ELR (cell line): ENCODE data around the gene ZDHHC11.
"Not testable (repeated sequence)": the region's sequence is repeated elsewhere in the genome, so short reads cannot be mapped to it uniquely, and the experiment has no call there.

Source experiments
- DNase-seq: peaks from one replicate; pipeline ENCODE4 v3.0.0-alpha.2; 2015; ENCODE audit warnings: low read depth

ZDHHC11 gene

DNA sequence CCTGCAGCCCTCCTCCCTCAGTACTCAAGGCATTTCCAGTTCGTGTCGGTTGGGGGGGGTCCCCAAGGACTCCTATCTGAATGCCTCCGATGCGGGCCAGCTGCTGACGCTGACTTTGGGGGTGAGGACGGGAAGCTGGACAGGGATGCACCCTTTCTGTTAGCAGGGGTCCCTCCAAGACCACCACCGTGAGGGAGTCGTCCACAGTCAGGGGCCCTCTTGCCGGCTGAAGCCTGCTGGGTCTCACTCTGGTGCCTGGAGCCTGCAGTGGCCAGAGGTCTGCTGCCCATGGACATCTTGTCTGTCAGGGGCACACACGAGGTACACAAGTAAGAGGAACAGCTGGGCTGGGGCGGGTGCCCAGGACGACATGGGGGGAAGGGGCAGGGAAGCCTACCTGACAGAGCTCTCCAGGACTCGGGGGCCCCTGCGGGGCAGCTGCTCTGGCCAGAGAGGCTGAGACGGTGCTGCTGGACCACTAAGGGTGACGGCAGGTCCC is 9.1 kb upstream of the ZDHHC11 start:
- no peak for DNase-seq

- no peak for DNase-seq
Observed at GRCh38 chr5:859391-859790, 8.6 kb upstream of the ZDHHC11 start.

DNA sequence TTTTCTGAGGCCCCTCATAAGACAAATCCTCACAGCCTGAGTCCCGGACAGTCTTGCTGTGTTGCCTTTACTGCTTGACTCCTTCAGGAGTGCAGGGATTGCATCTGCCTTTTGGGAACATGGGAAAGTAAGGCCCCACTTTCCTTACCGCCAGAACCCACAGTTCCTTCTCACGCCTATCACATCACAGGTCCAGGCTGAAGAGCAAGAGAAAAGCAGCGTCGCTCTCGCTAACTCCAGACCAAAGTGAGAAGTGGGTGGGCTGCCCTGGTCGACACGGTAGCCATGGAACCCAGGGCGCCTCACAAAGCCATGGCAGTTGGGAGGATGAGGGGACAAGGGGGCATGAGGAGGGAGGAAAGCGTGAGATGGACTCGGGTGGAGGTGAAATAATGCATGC is 7.9 kb upstream of the ZDHHC11 start:
- no peak for DNase-seq

DNA sequence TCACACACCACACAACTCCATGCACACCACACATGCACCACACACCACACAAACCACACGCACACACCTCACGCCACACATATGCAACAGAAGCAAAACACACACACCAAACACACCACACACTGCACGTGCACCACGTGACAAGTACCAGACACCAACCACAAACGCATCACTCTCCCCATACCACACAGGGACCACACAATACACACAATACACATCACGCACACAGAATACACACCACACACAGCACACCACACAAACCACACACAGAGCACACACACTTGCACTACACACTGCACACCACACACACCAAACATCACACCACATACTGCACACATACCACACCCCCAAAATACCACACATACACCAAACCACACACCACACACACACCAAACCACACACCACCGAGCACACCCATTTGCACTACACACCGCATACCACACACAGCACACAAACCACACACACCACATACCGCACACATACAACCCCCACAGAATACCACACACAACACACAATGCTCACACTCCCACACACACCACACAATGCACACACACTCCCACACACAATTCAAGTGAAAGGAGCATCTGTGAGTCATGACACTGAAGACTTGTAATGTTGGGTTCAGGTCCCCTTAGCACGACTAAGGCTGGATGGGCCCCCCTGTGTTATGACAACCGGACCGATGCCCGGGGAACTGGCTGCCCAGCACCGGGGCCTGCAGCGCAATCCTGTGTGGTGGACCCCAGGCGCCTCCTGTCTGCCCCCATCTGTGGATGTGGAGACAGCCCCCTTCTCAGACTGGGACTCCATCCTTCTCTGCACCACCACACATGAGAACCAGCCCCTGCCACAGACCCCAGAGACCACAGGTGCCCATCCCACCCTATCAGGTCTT is 6.0 kb upstream of the ZDHHC11 start:
- no peak for DNase-seq

DNA sequence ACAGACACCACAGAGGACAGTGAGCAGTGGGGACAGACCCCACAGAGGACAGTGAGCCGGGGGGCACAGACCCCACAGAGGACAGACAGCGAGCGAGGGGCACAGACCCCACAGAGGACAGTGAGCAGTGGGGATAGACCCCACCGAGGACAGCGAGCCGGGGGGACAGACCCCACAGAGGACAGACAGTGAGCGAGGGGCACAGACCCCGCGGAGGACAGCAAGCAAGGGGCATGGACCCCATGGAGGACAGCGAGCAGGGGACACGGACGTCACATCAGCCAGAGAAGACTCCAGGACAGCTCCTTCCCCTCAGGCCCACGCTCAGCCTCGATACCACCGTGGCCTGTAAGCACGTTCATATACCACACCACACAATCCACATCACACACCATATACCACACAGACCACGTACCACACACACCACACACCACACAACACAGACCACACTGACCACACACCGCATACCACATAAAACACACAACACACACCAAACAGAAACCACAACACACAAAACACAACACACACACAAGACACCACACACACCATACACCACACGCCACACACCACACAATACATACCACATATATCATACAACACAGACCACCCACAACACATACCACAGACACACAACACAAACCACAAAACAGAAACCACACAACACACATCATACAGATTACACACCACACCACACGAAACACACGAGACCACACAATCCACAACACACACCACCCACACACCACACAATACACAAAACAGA is 5.2 kb upstream of the ZDHHC11 start:
- DNase-seq, result peak; percentile 20

DNA sequence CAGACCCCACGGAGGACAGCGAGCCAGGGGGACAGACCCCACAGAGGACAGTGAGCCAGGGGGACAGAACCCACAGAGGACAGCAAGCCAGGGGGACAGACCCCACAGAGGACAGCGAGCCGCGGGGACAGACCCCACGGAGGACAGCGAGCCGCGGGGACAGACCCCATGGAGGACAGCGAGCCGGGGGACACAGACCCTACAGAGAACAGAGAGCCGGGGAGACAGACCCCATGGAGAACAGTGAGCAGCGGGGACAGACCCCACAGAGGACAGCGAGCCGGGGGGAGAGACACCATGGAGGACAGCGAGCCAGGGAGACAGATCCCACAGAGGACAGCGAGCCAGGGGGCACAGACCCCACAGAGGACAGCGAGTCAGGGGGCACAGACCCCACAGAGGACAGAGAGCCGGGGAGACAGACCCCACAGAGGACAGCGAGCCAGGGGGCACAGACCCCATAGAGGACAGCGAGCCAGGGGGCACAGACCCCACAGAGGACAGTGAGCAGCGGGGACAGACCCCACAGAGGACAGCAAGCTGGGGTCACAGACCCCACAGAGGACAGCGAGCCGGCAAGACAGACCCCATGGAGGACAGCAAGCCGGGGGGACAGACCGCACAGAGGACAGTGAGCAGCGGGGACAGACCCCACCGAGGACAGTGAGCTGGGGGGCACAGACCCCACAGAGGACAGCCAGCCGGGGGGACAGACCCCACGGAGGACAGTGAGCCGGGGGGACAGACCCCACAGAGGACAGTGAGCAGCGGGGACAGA is 4.4 kb upstream of the ZDHHC11 start:
- DNase-seq, result no peak

DNA sequence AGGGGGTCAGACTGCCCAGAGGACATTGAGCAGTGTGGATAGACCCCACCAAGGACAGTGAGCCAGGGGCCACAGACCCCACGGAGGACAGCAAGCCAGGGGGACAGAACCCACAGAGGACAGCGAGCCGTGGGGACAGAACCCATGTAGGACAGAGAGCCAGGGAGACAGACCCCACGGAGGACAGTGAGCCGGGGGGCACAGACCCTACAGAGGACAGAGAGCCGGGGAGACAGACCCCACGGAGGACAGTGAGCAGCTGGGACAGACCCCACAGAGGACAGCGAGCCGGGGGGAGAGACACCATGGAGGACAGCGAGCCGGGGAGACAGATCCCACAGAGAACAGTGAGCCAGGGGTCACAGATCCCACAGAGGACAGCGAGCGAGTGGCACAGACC is 3.4 kb upstream of the ZDHHC11 start:
- no peak for DNase-seq

DNA sequence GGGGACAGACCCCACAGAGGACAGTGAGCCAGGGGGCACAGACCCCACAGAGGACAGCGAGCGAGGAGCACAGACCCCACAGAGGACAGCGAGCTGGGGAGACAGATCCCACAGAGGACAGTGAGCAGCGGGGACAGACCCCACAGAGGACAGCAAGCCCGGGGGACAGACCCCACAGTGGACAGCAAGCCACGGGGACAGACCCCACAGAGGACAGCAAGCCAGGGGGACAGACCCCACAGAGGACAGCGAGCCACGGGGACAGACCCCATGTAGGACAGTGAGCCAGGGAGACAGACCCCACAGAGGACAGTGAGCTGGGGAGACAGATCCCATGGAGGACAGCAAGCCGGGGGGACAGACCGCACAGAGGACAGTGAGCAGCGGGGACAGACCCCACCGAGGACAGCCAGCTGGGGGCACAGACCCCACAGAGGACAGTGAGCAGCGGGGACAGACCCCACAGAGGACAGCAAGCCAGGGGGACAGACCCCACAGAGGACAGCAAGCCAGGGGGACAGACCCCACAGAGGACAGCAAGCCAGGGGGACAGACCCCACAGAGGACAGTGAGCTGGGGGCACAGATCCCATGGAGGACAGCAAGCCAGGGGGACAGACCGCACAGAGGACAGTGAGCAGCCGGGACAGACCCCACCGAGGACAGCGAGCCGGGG is 2.8 kb upstream of the ZDHHC11 start:
- DNase-seq, result not testable (repeated sequence)

DNA sequence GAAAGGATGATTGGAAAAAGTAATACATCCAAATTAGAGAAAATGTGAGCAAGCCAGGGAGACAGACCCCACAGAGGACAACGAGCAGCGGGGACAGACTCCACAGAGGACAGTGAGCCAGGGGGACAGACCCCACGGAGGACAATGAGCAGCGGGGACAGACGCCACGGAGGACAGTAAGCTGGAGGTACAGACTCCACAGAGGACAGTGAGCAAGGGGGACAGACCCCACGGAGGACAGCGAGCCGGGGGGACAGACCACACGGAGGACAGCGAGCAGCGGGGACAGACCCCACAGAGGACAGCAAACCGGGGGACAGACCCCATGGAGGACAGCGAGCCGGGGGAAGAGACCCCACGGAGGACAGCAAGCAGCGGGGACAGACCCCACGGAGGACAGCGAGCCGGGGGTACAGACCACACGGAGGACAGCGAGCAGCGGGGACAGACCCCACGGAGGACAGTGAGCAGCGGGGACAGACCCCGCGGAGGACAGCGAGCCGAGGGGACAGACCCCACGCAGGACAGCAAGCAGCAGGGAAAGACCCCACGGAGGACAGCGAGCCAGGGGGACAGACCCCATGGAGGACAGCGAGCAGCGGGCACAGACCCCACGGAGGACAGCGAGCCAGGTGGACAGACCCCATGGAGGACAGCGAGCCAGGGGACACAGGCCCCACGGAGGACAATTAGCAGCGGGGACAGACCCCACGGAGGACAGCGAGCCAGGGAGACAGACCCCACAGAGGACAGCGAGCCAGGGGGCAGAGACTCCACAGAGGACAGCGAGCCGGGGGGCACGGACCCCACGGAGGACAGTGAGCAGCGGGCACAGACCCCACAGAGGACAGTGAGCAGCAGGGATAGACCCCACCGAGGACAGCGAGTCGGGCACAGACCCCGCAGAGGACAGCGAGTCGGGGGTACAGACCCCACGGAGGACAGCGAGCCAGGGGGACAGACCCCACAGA is 1.9 kb upstream of the ZDHHC11 start:
- no peak for DNase-seq

GRCh38 chr5:852018-852417 is 1.2 kb upstream of the ZDHHC11 start:
- no peak for DNase-seq

- no peak for DNase-seq
Observed at GRCh38 chr5:851553-851952, 767 bp upstream of the ZDHHC11 start.

- DNase-seq, result no peak
Observed at GRCh38 chr5:851076-851475, 290 bp upstream of the ZDHHC11 start.

DNA sequence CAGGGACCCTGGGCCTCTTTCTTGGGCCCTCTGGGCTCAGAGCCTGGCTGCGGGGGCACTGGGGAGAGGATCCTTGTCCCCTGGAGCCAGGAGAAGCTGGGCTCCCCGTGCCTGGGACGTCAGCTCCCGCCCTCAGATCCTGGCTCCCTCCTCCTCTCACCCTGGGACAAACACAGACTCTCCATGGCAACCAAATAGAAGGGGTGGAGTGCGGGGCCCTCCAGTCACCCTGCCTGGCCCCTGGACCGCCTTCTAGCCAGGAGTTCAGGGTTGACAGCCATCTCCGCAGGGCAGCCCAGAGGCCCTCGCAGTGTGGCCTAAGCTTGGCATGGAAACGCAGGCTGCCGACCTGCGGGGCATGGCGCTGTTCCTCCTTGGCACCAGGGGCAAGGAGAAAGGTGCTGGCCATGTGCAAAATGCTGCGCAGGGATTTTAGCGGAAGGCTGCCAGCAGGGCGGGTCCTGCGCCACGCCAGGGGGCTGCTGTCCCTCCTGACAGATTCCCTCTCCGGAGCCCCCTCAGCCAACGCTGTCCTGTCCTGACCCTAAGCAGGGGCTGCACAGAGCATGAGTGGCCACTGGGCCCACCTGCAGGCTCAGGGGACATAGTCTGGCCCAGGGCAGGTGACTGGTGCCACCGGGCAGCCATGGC is 1.0 kb downstream of the ZDHHC11 start:
- DNase-seq, result no peak

GRCh38 chr5:848671-849111 is 2.1 kb downstream of the ZDHHC11 start:
- no peak for DNase-seq

GRCh38 chr5:847736-848135 is 3.0 kb downstream of the ZDHHC11 start:
- not testable (repeated sequence) for DNase-seq

DNA sequence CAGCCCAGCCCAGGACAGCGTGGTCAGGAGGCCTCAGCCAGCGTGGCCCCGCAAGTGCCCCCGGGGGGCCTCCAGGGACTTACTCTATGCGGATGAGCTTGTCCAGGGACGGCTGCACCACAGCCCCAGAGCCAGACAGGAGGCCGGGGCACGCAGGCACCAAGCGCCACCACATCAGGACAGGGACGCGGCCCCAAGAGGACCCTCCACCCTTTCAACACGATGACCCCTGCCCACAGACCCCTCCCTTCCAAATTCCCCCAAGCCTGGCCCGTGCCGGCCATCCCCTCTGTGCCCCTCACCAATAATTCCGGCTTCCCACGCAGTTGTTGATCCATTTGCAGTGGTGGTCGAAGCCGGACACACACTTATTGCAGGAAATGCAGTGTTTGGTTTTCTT is 3.6 kb downstream of the ZDHHC11 start:
- DNase-seq, result not testable (repeated sequence)

DNA sequence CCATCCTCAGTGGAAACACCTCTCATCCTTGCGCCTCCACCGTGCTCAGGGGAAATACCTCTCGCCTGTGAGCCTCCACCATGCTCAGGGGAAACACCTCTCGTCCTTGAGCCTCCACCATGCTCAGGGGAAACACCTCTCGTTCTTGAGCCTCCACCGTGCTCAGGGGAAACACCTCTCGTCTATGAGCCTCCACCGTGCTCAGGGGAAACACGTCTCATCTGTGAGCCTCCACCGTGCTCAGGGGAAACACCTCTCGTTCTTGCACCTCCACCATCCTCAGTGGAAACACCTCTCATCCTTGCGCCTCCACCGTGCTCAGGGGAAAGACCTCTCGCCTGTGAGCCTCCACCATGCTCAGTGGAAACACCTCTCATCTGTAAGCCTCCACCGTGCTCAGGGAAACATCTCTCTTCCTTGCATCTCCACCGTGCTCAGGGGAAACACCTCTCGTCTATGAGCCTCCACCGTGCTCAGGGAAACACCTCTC is 4.1 kb downstream of the ZDHHC11 start:
- not testable (repeated sequence) for DNase-seq

GRCh38 chr5:845676-846601 is 4.8 kb downstream of the ZDHHC11 start:
- DNase-seq, result not testable (repeated sequence)
